ENCODE measurements around the gene INVS. TPM values are rescaled to one million over a fixed set of nuclear protein-coding genes. Genes with fewer than 3 reads are reported as not detected.

Gene INVS
- total RNA-seq, 1 experiment from 2014 or later, result 21.1 TPM

DNA sequence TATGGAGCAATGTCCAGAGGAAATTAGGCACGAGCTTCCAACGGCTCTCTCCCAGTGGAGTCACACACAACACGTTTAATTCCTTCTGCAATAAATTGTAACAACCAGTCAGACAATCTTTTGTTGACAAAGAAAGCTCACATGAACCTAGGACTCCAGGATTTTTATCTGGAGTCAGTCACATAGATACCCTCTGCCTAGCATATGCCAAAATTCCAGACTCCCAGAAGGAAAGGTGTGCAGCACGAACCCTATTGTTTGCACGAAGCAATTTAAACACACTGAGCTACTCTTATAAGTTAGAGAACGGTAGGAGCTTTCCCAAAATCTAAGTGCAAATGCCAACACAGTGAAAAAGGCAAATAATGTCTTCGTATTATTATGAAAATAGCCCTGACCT, 186.6 kb downstream of the INVS start:
- CTCF ChIA-PET, result no interaction called here
- no peak for DNase-seq (ENCODE audit: low read depth, low spot score)
- intact Hi-C loops (cut with micrococcal nuclease), result no loop called here
- RAD21 ChIA-PET (ENCODE audit: low non-redundant PET in 1 of 2, low total read pairs in 2 of 2, uncharacterized antibody in 2 of 2, unreplicated experiment in 2 of 2), result no interaction called here
- Histone ChIP-seq H4K20me1 (ENCODE audit: insufficient read depth) (no peaks in the 10 kb centered on the region), H3K4me3 (replicated peaks in 1 of 2; ENCODE audit: low read depth in 1 of 2, low read length in 2 of 2) (no peak overlapping the region), H2AFZ (ENCODE audit: low read depth, low read length, poor library complexity, severe bottlenecking) (no peak overlapping the region), H3K36me3 (ENCODE audit: control insufficient read depth in 1 of 2, insufficient read depth in 2 of 2, low read length in 2 of 2) (peaks cover 0 to 25% of the 10 kb centered on the region in 2 experiments; a peak in 2 of 4 replicates), H3K27me3 (ENCODE audit: insufficient read depth, low read length) (no peaks in the 10 kb centered on the region), H3K9me2 (ENCODE audit: insufficient read depth) (no peaks in the 10 kb centered on the region), H3K9ac (ENCODE audit: low read length) (no peak overlapping the region), H3K79me2 (ENCODE audit: insufficient read depth, low read length) (no peaks in the 10 kb centered on the region), H3K27ac (ENCODE audit: low read depth, low read length) (no peak overlapping the region), H3K9me3 (ENCODE audit: control insufficient read depth in 1 of 2, insufficient read depth in 1 of 2, low read depth in 1 of 2, low read length in 2 of 2) (0 out of 4 replicates have a peak, but pooled peaks cover 0 to 5% of the 10 kb centered on the region in 2 experiments), H3K4me2 (ENCODE audit: low read length) (no peak overlapping the region), H3K4me1 (ENCODE audit: control insufficient read depth in 1 of 2, insufficient read depth in 2 of 2, low read length in 2 of 2) (no peaks in the 10 kb centered on the region)
- POLR2A ChIA-PET, result no interaction called here
- no peak for ATAC-seq
- no TSS peak for BruUV-seq (replicated peaks)
- TF ChIP-seq ELF1 (IDR thresholded peaks at IDR 0.05; ENCODE audit: borderline replicate concordance, low read depth) (no peak), SP1 (IDR thresholded peaks at IDR 0.05; ENCODE audit: low read depth) (no peak), EZH2 (IDR thresholded peaks at IDR 0.05) (no peak), FOSL1 (IDR thresholded peaks at IDR 0.05; ENCODE audit: low read depth) (no peak), POLR2A (IDR thresholded peaks at IDR 0.05; ENCODE audit: borderline replicate concordance, extremely low read depth, insufficient read depth, insufficient read length) (no peak), ZNF274 (IDR thresholded peaks at IDR 0.05; ENCODE audit: low read depth, low read length) (no peak), JUND (IDR thresholded peaks at IDR 0.05) (no peak), ZFX (IDR thresholded peaks at IDR 0.05) (no peak), RAD21 (IDR thresholded peaks at IDR 0.05; ENCODE audit: low read depth) (no peak), EGR1 (IDR thresholded peaks at IDR 0.05; ENCODE audit: low read depth) (no peak), TCF7L2 (IDR thresholded peaks at IDR 0.05; ENCODE audit: borderline replicate concordance, extremely low read depth, insufficient read depth, insufficient read length) (no peak), YY1 (IDR thresholded peaks at IDR 0.05; ENCODE audit: extremely low read depth, insufficient replicate concordance, low read depth, low read length) (no peak)
- TF ChIP-seq, protein P1, sequence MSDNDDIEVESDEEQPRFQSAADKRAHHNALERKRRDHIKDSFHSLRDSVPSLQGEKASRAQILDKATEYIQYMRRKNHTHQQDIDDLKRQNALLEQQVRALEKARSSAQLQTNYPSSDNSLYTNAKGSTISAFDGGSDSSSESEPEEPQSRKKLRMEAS (IDR thresholded peaks at IDR 0.05), result no peak
- TF ChIP-seq, protein P2, sequence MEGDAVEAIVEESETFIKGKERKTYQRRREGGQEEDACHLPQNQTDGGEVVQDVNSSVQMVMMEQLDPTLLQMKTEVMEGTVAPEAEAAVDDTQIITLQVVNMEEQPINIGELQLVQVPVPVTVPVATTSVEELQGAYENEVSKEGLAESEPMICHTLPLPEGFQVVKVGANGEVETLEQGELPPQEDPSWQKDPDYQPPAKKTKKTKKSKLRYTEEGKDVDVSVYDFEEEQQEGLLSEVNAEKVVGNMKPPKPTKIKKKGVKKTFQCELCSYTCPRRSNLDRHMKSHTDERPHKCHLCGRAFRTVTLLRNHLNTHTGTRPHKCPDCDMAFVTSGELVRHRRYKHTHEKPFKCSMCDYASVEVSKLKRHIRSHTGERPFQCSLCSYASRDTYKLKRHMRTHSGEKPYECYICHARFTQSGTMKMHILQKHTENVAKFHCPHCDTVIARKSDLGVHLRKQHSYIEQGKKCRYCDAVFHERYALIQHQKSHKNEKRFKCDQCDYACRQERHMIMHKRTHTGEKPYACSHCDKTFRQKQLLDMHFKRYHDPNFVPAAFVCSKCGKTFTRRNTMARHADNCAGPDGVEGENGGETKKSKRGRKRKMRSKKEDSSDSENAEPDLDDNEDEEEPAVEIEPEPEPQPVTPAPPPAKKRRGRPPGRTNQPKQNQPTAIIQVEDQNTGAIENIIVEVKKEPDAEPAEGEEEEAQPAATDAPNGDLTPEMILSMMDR (IDR thresholded peaks at IDR 0.05 in 2 of 3, conservative IDR thresholded peaks at IDR 0.05 in 1 of 3; ENCODE audit: borderline replicate concordance in 1 of 3, insufficient read depth in 1 of 3, low read depth in 2 of 3, low read length in 2 of 3), result no peak
- TF ChIP-seq, protein P3, sequence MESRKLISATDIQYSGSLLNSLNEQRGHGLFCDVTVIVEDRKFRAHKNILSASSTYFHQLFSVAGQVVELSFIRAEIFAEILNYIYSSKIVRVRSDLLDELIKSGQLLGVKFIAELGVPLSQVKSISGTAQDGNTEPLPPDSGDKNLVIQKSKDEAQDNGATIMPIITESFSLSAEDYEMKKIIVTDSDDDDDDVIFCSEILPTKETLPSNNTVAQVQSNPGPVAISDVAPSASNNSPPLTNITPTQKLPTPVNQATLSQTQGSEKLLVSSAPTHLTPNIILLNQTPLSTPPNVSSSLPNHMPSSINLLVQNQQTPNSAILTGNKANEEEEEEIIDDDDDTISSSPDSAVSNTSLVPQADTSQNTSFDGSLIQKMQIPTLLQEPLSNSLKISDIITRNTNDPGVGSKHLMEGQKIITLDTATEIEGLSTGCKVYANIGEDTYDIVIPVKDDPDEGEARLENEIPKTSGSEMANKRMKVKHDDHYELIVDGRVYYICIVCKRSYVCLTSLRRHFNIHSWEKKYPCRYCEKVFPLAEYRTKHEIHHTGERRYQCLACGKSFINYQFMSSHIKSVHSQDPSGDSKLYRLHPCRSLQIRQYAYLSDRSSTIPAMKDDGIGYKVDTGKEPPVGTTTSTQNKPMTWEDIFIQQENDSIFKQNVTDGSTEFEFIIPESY (IDR thresholded peaks at IDR 0.05; ENCODE audit: extremely low read depth, insufficient replicate concordance, low read length), result no peak
- TF ChIP-seq, protein P4, sequence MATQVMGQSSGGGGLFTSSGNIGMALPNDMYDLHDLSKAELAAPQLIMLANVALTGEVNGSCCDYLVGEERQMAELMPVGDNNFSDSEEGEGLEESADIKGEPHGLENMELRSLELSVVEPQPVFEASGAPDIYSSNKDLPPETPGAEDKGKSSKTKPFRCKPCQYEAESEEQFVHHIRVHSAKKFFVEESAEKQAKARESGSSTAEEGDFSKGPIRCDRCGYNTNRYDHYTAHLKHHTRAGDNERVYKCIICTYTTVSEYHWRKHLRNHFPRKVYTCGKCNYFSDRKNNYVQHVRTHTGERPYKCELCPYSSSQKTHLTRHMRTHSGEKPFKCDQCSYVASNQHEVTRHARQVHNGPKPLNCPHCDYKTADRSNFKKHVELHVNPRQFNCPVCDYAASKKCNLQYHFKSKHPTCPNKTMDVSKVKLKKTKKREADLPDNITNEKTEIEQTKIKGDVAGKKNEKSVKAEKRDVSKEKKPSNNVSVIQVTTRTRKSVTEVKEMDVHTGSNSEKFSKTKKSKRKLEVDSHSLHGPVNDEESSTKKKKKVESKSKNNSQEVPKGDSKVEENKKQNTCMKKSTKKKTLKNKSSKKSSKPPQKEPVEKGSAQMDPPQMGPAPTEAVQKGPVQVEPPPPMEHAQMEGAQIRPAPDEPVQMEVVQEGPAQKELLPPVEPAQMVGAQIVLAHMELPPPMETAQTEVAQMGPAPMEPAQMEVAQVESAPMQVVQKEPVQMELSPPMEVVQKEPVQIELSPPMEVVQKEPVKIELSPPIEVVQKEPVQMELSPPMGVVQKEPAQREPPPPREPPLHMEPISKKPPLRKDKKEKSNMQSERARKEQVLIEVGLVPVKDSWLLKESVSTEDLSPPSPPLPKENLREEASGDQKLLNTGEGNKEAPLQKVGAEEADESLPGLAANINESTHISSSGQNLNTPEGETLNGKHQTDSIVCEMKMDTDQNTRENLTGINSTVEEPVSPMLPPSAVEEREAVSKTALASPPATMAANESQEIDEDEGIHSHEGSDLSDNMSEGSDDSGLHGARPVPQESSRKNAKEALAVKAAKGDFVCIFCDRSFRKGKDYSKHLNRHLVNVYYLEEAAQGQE (IDR thresholded peaks at IDR 0.05; ENCODE audit: low read depth), result no peak

All from HCT116 (cell line).